COLO668 (cell line): ENCODE results near the gene LSM7.

Experiments used
- DNase-seq: peaks from one replicate; lab custom pipeline; 2025; ENCODE audit not compliant: unreplicated experiment; lab: John Stamatoyannopoulos, UW

The LSM7 gene

GRCh38 chr19:2305452-2306280, 22.7 kb downstream of the LSM7 start:
- no peak for DNase-seq

GRCh38 chr19:2303211-2303798, 25.1 kb downstream of the LSM7 start:
- DNase-seq: no peak

GRCh38 chr19:2302319-2303210, 25.8 kb downstream of the LSM7 start:
- peak; percentile 56 for DNase-seq

GRCh38 chr19:2300533-2300932, 27.9 kb downstream of the LSM7 start:
- DNase-seq: no peak

DNA sequence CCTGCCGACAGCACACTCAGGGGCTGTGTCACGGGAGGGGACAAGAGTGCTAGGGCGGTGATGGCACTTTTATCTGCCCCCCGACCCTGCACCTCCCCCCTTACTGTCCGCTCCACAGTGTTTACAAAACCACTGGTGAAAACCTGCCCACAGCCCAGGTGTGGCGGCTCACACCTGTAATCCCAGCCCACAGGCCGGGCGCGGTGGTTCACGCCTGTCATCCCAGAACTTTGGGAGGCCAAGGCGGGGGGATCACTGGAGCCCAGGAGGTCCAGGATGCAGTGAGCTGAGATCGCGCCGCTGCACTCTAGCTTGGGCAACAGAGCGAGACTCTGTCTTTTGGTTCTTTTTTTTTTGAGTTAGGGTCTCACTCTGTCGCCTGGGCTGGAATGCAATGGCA, 32.2 kb downstream of the LSM7 start:
- DNase-seq: no peak

GRCh38 chr19:2294687-2295335, 33.6 kb downstream of the LSM7 start:
- no peak for DNase-seq

- peak; percentile 78 for DNase-seq
Observed at GRCh38 chr19:2291185-2291751, 37.1 kb downstream of the LSM7 start.

DNA sequence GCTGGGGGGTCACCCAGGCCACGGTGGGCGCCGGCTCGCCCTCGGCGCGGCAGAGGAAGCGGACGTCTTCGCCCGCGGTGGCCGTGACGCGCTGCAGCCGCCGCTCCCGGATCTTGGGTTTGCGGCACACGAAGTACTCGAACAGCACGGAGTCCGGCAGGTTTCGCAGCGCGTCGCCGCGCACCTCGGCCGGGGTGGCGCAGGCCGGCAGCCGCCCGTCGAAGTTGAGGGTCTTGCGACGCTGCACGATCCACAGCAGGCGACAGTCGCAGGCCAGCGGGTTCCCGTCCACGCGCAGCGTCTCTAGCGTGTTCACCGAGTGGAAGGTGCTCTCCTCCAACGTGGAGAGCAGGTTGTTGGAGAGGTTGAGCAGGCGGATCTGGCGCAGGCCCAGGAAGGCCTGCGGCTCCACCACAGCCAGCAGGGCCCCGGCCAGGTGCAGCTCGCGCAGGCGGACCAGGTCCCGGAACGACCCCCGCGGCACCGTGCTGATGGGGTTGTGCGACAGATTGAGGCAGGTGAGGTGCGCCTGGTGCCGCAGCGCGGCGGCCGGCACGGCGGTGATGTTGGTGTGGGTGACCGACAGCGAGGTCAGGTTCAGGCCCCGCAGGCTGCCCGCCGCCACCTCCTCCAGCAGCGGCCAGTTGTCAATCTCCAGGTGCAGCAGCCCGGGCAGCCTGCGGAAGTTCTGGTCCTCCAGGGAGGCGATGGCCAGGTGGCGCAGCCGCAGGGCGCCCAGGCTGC, 37.8 kb downstream of the LSM7 start:
- peak; percentile 85 for DNase-seq

DNA sequence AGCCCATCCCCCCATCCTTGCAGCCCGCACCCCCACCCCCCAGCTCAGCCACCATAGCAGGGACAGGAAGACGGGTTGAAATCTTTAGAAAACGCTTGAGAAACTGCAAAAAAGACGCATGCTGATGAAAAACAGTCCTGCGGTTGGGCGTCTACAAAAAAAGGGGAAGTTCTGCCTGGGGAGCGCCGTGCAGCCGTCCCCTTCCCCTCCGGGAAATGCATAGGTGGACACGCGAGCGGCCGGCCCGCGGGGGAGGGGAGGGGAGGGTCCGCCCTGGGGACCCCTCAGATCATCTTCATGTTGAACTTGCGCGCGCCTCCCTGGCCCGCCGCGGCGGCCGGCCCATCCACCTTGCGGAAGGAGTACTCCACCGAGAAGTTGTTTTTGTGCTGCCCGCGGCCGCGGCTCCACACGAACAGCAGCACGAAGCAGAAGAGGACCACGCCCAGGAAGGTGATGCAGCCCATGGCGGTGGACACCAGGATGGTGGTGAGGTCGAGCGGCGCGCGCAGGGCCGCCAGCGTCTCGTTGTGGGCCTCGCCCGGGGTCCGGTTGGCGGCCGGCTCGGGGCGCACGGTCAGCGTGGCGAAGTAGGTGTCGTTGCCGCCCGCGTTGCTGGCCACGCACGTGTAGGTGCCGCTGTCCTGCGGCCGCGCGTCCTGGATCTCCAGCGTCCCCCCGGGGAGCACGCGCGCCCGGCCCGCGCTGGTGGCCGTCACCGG, 38.5 kb downstream of the LSM7 start:
- peak; percentile 59 for DNase-seq

GRCh38 chr19:2288818-2289713, 39.3 kb downstream of the LSM7 start:
- DNase-seq: no peak

DNA sequence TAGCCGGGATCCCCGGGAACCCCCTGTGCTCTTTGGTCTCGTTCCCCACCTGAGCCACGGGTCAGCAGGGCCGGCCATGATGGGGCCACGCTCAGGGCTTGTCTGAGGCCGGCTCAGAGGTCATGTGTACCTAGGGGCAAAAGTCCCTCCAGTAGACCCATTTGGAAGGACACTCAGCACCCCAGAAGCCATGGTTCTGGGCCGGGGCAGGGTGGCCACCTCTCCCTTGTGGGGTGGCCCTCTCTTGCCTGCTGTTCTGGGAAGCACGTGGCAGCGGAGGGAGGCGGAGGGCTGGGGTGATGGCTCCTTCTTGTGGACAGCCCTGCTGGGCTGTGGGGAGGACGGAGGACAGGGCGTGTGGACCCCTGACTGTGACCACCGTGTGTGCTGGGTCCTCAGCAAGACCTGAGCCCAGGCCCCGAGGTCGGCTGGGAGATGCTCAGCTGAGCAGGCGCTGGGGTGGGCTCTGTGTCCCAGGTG, 40.0 kb downstream of the LSM7 start:
- DNase-seq: no peak

GRCh38 chr19:2287585-2288337, 40.6 kb downstream of the LSM7 start:
- no peak for DNase-seq

DNA sequence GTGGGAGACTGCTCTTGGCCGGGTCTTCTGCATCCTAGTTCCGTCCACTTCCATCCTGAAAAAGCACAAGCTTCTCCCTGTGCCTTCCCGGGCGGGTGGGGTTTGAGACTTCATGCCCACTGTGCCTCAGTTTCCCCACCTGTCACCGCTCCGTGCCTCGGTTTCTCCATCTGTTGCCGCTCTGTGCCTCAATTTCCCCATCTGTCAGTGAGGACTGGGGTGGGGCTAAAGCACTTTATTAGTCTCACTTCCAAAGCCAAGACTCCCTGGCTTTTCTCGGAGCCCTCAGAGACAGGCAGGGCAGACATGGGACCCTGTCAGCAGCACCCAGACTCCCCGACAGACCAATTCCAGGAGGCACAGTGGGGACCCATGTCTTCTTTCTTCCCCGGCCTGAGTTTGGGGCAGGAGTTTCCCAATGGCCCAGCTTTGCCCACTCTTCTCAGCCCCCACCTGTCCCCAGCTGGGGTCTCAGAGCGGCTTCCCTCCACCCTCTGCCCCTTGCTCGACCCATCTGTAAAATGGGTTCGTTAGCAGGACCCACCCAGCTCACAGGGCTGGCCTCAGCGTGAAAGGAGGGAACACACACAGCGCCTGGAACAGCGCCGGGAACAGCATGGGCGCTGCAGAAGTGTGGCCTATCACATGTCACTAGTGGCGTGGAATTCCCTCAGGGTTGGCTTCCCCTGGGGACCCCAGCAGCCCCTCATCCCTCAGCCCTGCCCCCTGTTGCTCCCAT, 41.8 kb downstream of the LSM7 start:
- no peak for DNase-seq

DNA sequence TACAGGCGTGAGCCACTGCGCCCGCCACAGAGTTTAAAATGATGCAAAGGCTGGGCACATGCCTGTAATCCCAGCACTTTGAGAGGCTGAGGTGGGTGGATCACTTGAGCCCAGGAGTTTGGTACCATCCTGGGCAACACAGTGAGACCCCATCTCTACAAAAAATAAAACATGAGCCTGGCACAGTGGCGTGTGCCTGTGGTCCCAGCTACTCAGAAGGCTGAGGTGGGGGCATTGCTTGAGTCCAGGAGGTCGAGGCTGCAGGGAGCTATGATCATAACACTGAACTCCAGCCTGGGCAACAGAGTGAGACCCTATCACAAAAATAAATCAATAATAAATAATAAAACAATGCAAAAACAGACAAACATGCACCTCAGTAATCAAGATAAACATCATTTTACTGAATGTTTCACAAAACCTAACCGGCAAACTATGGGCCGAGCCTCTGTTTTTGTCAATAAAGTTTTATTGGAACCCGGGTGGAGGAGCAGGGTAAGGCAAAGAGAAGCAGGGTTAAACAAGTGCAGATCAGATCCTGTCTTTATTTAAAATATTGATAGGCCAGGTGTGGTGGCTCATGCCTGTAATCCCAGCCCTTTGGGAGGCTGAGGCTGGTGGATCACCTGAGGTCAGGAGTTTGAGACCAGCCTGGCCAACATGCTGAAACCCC, 44.4 kb downstream of the LSM7 start:
- no peak for DNase-seq

DNA sequence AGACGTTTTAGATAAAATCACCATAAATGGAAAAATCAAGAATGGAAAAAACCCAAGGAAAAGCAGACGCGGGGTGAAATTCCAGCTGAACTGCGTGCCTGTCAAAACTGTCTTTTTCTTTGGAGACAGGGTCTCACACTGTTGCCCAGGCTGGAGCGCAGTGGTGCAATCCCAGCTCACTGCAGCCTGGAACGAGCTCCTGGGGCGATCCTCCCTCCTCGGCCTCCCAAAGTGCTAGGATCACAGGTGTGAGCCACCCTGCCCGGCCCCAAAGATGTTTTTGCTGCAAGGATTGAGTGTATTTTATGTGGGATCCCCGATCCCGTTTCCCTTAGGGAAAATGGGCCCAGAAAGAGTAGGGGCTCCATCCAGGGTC, 45.5 kb downstream of the LSM7 start:
- DNase-seq: no peak

DNA sequence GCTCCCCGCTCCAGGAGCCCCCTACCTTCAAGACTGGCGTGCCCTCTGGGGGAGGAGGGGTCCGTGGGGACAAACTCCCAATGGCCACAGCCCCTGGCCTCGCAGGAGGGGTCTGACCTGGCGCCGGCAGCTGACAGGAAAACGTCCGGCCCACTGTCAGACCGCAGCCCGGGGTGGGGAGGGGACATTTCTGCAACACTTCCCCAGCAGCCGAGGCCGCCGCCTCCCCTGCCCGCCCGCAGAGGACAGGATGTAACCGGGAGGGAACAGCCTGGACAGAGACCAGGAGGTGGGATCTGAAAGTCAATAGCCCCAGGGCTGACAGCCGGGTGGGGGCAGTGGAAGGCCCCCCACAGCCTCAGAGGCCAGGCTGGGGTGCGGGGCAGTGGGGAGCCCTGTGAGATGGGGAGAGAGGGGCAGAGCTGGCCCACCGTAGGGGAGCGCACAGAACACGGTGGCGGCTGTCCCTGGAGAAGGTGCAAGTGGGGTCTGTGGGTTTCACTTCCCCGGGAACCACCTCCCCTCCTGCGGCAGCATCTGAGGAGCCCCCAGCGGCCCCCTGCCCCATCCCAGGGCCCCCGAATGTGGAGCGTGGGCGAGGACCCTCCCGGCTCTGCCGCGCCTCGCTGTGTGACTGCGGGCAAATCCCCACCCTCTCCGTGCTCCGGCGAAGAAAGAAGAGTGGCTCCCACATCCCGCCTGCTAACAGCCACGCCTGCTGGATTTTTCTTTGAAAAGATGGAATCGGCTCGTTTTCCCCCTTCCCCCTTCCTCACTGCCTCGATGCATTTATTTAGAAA, 46.1 kb downstream of the LSM7 start, which contains the start of gene PEAK3:
TSS of gene PEAK3 (minus strand) at position 114 of the 800 bp plus-strand sequence. CDS start 1,244 bp downstream, outside the sequence.
- DNase-seq: no peak
